ENCODE data around the gene ADAR. TPM values are rescaled to one million over a fixed set of nuclear protein-coding genes. Genes with fewer than 3 reads are reported as not detected.
A peak's percentile ranks its signal among the peaks of the same experiment; 100 is the strongest.

The ADAR gene
- total RNA-seq, 1 donor from 2014 or later: 275 TPM

GRCh38 chr1:154567386-154568156, 40.4 kb downstream of the ADAR start, which contains the start of gene CHRNB2:
TSS of gene CHRNB2 (plus strand) at chr1:154567778. CDS start at chr1:154568045, 267 bp downstream.
- Histone ChIP-seq H3K79me2 (ENCODE audit: insufficient read depth, low read length) (no peaks in the 10 kb centered on the region), H3K4me1 (ENCODE audit: insufficient read depth, low read length) (peaks cover 4% of the 10 kb centered on the region), H3K27ac (ENCODE audit: low read depth, low read length) (no peak within 1 kb of the TSS), H3K36me3 (ENCODE audit: insufficient read depth, low read length) (no peaks in the 10 kb centered on the region), H3K4me2 (ENCODE audit: low read length) (peak within 1 kb of the TSS; percentile 84), H4K20me1 (ENCODE audit: insufficient read depth, low read length) (peaks cover 4% of the 10 kb centered on the region), H2AFZ (ENCODE audit: low read depth, low read length) (peak within 1 kb of the TSS; percentile 34), H3K27me3 (ENCODE audit: insufficient read depth, low read length) (peaks cover 26% of the 10 kb centered on the region), H3K4me3 (ENCODE audit: insufficient read depth, low read depth, low read length) (peak within 1 kb of the TSS; percentile 10), H3K9me3 (ENCODE audit: insufficient read depth, low read depth, low read length) (no peaks in the 10 kb centered on the region), H3K9ac (ENCODE audit: low read length) (no peak within 1 kb of the TSS)
- peaks cover 4% of the 10 kb centered on the region for H3K4me1 Mint-ChIP-seq (ENCODE audit: low read depth, unreplicated experiment)
- FAIRE-seq (no peak), DNase-seq (ENCODE audit: low read depth) (no peak)
- H3K27me3 Mint-ChIP-seq (ENCODE audit: low read depth, unreplicated experiment): peaks cover 52% of the 10 kb centered on the region
- H3K4me3 Mint-ChIP-seq (ENCODE audit: unreplicated experiment): peak within 1 kb of the TSS; percentile 76
- H3K27ac Mint-ChIP-seq (ENCODE audit: unreplicated experiment): peak within 1 kb of the TSS; percentile 55
- H3K9me3 Mint-ChIP-seq (ENCODE audit: unreplicated experiment): no peaks in the 10 kb centered on the region
- TF ChIP-seq CTCF (IDR thresholded peaks at IDR 0.05; ENCODE audit: insufficient read depth, low read depth, low read length): no peak
- TF ChIP-seq EZH2 (IDR thresholded peaks at IDR 0.05; ENCODE audit: insufficient read depth, low read length): no peak
- peaks cover 1% of the 10 kb centered on the region for H3K36me3 Mint-ChIP-seq (ENCODE audit: low read depth, unreplicated experiment)

GRCh38 chr1:154565876-154566275, 42.1 kb downstream of the ADAR start:
- H3K4me2 ChIP-seq (ENCODE audit: low read length): no peak overlapping the region
- no peak overlapping the region for H3K4me3 ChIP-seq (ENCODE audit: insufficient read depth, low read depth, low read length)
- H3K9me3 ChIP-seq (ENCODE audit: insufficient read depth, low read depth, low read length): no peaks in the 10 kb centered on the region
- no peaks in the 10 kb centered on the region for H3K79me2 ChIP-seq (ENCODE audit: insufficient read depth, low read length)
- peaks cover 4% of the 10 kb centered on the region for H4K20me1 ChIP-seq (ENCODE audit: insufficient read depth, low read length)
- no peak for DNase-seq (ENCODE audit: low read depth)
- H3K36me3 ChIP-seq (ENCODE audit: insufficient read depth, low read length): no peaks in the 10 kb centered on the region
- H3K27me3 ChIP-seq (ENCODE audit: insufficient read depth, low read length): peaks cover 26% of the 10 kb centered on the region
- Mint-ChIP-seq H3K4me3 (ENCODE audit: unreplicated experiment) (no peak overlapping the region), H3K36me3 (ENCODE audit: low read depth, unreplicated experiment) (no peaks in the 10 kb centered on the region), H3K27ac (ENCODE audit: unreplicated experiment) (no peak overlapping the region), H3K9me3 (ENCODE audit: unreplicated experiment) (no peaks in the 10 kb centered on the region), H3K4me1 (ENCODE audit: low read depth, unreplicated experiment) (peaks cover 4% of the 10 kb centered on the region), H3K27me3 (ENCODE audit: low read depth, unreplicated experiment) (peaks cover 44% of the 10 kb centered on the region)
- H3K27ac ChIP-seq (ENCODE audit: low read depth, low read length): no peak overlapping the region
- H2AFZ ChIP-seq (ENCODE audit: low read depth, low read length): no peak overlapping the region
- H3K9ac ChIP-seq (ENCODE audit: low read length): no peak overlapping the region
- FAIRE-seq: no peak
- peaks cover 4% of the 10 kb centered on the region for H3K4me1 ChIP-seq (ENCODE audit: insufficient read depth, low read length)
- no peak for TF ChIP-seq EZH2 (IDR thresholded peaks at IDR 0.05; ENCODE audit: insufficient read depth, low read length)

- Histone ChIP-seq H3K27me3 (ENCODE audit: insufficient read depth, low read length) (no peaks in the 10 kb centered on the region), H3K4me3 (ENCODE audit: insufficient read depth, low read depth, low read length) (peak overlapping the region; percentile 68), H3K4me2 (ENCODE audit: low read length) (peak overlapping the region; percentile 91), H3K9ac (ENCODE audit: low read length) (peak overlapping the region; percentile 78), H3K36me3 (ENCODE audit: insufficient read depth, low read length) (peaks cover 12% of the 10 kb centered on the region), H3K79me2 (ENCODE audit: insufficient read depth, low read length) (peaks cover 32% of the 10 kb centered on the region), H4K20me1 (ENCODE audit: insufficient read depth, low read length) (peaks cover 35% of the 10 kb centered on the region), H3K27ac (ENCODE audit: low read depth, low read length) (peak overlapping the region; percentile 79), H2AFZ (ENCODE audit: low read depth, low read length) (peak overlapping the region; percentile 96), H3K4me1 (ENCODE audit: insufficient read depth, low read length) (peaks cover 21% of the 10 kb centered on the region), H3K9me3 (ENCODE audit: insufficient read depth, low read depth, low read length) (no peaks in the 10 kb centered on the region)
- peak; percentile 41 for FAIRE-seq
- H3K27ac Mint-ChIP-seq (ENCODE audit: unreplicated experiment): peak overlapping the region; percentile 91
- H3K27me3 Mint-ChIP-seq (ENCODE audit: low read depth, unreplicated experiment): no peaks in the 10 kb centered on the region
- peaks cover 14% of the 10 kb centered on the region for H3K4me1 Mint-ChIP-seq (ENCODE audit: low read depth, unreplicated experiment)
- TF ChIP-seq EZH2 (IDR thresholded peaks at IDR 0.05; ENCODE audit: insufficient read depth, low read length) (no peak), CTCF (IDR thresholded peaks at IDR 0.05; ENCODE audit: insufficient read depth, low read depth, low read length) (peak; percentile 97)
- peak; percentile 79 for DNase-seq (ENCODE audit: low read depth)
- H3K36me3 Mint-ChIP-seq (ENCODE audit: low read depth, unreplicated experiment): peaks cover 12% of the 10 kb centered on the region
- H3K9me3 Mint-ChIP-seq (ENCODE audit: unreplicated experiment): no peaks in the 10 kb centered on the region
- peak overlapping the region; percentile 85 for H3K4me3 Mint-ChIP-seq (ENCODE audit: unreplicated experiment)
Measured at GRCh38 chr1:154559466-154560044, 48.4 kb downstream of the ADAR start.
